ENCODE results near the gene PRSS38. TPM values are rescaled to one million over a fixed set of nuclear protein-coding genes. Genes with fewer than 3 reads are reported as not detected.
A peak's percentile ranks its signal among the peaks of the same experiment; 100 is the strongest.

Gene PRSS38
- total RNA-seq, 1 experiment from 2014 or later: not detected

GRCh38 chr1:227809026-227809425, 6.4 kb upstream of the PRSS38 start:
- Histone ChIP-seq H3K9ac (ENCODE audit: low read length) (no peak overlapping the region), H3K27ac (ENCODE audit: low read depth, low read length) (no peak overlapping the region), H2AFZ (ENCODE audit: low read depth, low read length, poor library complexity, severe bottlenecking) (peak overlapping the region; percentile 44), H3K79me2 (ENCODE audit: insufficient read depth, low read length) (no peaks in the 10 kb centered on the region), H3K4me1 (ENCODE audit: control insufficient read depth in 1 of 2, insufficient read depth in 2 of 2, low read length in 2 of 2) (peaks cover 9 to 24% of the 10 kb centered on the region in 2 experiments), H3K36me3 (ENCODE audit: control insufficient read depth in 1 of 2, insufficient read depth in 2 of 2, low read length in 2 of 2) (no peaks in the 10 kb centered on the region), H3K9me2 (ENCODE audit: insufficient read depth) (no peaks in the 10 kb centered on the region), H4K20me1 (ENCODE audit: insufficient read depth) (no peaks in the 10 kb centered on the region), H3K27me3 (ENCODE audit: insufficient read depth, low read length) (no peaks in the 10 kb centered on the region), H3K4me3 (replicated peaks in 1 of 2; ENCODE audit: low read depth in 1 of 2, low read length in 2 of 2) (no peak overlapping the region), H3K9me3 (ENCODE audit: control insufficient read depth in 1 of 2, insufficient read depth in 1 of 2, low read depth in 1 of 2, low read length in 2 of 2) (peaks cover under 1 to 4% of the 10 kb centered on the region in 2 experiments; a peak in 1 of 4 replicates), H3K4me2 (ENCODE audit: low read length) (no peak overlapping the region)
- DNase-seq (ENCODE audit: low read depth, low spot score) (no peak), ATAC-seq (no peak)
- ChIA-PET RAD21 (ENCODE audit: low non-redundant PET in 1 of 2, low total read pairs in 2 of 2, uncharacterized antibody in 2 of 2, unreplicated experiment in 2 of 2) (no interaction called here), POLR2A (no interaction called here), CTCF (no interaction called here)
- intact Hi-C loops (cut with micrococcal nuclease): no loop called here
- no peak for TF ChIP-seq JUND (IDR thresholded peaks at IDR 0.05)
- no peak for TF ChIP-seq EGR1 (IDR thresholded peaks at IDR 0.05; ENCODE audit: low read depth)
- no peak for TF ChIP-seq SRF (IDR thresholded peaks at IDR 0.05; ENCODE audit: low read depth)
- TF ChIP-seq, protein P1, sequence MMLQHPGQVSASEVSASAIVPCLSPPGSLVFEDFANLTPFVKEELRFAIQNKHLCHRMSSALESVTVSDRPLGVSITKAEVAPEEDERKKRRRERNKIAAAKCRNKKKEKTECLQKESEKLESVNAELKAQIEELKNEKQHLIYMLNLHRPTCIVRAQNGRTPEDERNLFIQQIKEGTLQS (IDR thresholded peaks at IDR 0.05): no peak
- TF ChIP-seq ELF1 (IDR thresholded peaks at IDR 0.05; ENCODE audit: borderline replicate concordance, low read depth): no peak
- no peak for TF ChIP-seq CEBPB (IDR thresholded peaks at IDR 0.05; ENCODE audit: low read depth)
- no peak for TF ChIP-seq FOSL1 (IDR thresholded peaks at IDR 0.05; ENCODE audit: low read depth)
- TF ChIP-seq, protein P2, sequence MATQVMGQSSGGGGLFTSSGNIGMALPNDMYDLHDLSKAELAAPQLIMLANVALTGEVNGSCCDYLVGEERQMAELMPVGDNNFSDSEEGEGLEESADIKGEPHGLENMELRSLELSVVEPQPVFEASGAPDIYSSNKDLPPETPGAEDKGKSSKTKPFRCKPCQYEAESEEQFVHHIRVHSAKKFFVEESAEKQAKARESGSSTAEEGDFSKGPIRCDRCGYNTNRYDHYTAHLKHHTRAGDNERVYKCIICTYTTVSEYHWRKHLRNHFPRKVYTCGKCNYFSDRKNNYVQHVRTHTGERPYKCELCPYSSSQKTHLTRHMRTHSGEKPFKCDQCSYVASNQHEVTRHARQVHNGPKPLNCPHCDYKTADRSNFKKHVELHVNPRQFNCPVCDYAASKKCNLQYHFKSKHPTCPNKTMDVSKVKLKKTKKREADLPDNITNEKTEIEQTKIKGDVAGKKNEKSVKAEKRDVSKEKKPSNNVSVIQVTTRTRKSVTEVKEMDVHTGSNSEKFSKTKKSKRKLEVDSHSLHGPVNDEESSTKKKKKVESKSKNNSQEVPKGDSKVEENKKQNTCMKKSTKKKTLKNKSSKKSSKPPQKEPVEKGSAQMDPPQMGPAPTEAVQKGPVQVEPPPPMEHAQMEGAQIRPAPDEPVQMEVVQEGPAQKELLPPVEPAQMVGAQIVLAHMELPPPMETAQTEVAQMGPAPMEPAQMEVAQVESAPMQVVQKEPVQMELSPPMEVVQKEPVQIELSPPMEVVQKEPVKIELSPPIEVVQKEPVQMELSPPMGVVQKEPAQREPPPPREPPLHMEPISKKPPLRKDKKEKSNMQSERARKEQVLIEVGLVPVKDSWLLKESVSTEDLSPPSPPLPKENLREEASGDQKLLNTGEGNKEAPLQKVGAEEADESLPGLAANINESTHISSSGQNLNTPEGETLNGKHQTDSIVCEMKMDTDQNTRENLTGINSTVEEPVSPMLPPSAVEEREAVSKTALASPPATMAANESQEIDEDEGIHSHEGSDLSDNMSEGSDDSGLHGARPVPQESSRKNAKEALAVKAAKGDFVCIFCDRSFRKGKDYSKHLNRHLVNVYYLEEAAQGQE (IDR thresholded peaks at IDR 0.05; ENCODE audit: low read depth): no peak
- TF ChIP-seq CTCF (IDR thresholded peaks at IDR 0.05 in 2 of 3, conservative IDR thresholded peaks at IDR 0.05 in 1 of 3; ENCODE audit: borderline replicate concordance in 1 of 3, insufficient read depth in 1 of 3, low read depth in 2 of 3, low read length in 2 of 3): no peak
- TF ChIP-seq POLR2A (IDR thresholded peaks at IDR 0.05; ENCODE audit: borderline replicate concordance, extremely low read depth, insufficient read depth, insufficient read length): no peak
- TF ChIP-seq TCF7L2 (IDR thresholded peaks at IDR 0.05; ENCODE audit: borderline replicate concordance, extremely low read depth, insufficient read depth, insufficient read length): no peak
- no TSS peak for BruUV-seq (replicated peaks)
